ENCODE data around the gene GBP4.

- TF ChIP-seq POLR2A (IDR thresholded peaks at IDR 0.05; ENCODE audit: low read depth, low read length) (no peak), POLR2AphosphoS5 (IDR thresholded peaks at IDR 0.05; ENCODE audit: low read depth, low read length) (no peak)
Observed at GRCh38 chr1:89179343-89179742, 19.4 kb downstream of the GBP4 start.

Data from GM12892 (cell line).